Measurements from ENCODE around the gene METTL21A. TPM values are rescaled to one million over a fixed set of nuclear protein-coding genes. Genes with fewer than 3 reads are reported as not detected.
A peak's percentile ranks its signal among the peaks of the same experiment; 100 is the strongest.
"Not testable (repeated sequence)": the region's sequence is repeated elsewhere in the genome, so short reads cannot be mapped to it uniquely, and the experiment has no call there.

The METTL21A gene
- 11.2 TPM for total RNA-seq

DNA sequence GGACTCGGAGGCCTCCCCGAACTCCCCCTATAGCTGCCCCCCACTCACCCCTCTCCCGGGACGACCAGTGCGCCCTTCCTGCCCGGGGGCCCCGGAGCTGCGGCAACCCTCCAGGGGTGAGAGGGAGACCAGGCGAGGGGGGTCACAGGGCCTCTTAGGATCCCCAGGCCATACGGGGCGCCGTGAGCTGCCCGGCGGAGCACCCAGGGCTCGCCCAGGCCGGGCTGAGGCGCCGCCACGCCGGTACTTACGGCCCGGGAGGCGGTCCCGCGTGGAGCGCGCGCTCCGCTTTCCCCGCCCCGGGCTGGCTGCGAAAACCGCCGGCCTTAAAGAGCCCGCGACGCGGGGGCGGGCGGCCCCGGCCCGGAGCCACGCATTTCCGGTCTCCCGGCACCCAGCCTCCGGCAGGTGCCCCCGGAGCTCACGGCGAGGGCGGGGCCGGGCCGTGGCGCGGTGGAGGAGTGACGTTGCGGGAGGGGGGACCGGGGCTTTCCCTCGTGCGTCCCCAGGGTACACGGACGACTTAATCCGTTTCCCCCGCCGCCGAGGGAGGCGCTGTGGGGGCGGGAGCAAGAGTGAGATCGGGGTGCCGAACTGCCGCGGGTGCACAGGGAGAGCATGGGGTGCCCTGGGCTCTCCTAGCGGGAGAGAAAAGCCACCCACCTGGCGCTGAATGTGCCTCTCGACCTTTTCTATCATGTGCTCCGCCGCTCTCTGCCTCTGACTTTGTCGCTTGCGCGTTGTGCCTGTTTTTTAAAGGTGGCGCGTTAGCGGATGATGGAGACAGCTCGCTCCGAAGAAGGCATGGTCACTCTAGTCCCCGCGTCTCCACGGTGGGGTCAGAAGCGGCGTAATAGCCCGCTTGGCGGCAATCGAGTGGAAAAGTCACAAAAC, at the start of gene METTL21A:
METTL21A (minus strand) TSS at position 381 of the 894 bp plus-strand sequence. CDS start 1,019 bp downstream, outside the sequence.
- DNase-seq, result peak; percentile 84

DNA sequence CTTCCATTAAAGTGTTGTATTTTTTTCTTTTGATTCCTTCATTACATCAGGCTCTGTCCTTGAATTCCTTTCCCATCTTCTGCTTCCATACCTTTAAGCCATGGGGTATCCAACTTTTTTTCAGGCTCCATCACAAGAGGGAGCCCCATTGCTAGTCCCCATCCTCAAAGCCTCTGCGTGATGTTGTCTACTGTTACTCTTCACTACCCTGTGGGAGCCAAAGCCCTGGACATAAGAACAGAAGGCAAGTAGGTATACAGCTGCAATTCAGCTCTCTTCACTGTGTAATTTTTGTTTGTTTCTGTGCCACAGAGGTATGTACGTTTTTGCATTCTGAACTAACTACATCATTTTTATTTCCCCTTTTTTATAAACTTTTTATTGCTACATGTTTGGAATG, 49.6 kb upstream of the METTL21A start:
- no peak for DNase-seq

DNA sequence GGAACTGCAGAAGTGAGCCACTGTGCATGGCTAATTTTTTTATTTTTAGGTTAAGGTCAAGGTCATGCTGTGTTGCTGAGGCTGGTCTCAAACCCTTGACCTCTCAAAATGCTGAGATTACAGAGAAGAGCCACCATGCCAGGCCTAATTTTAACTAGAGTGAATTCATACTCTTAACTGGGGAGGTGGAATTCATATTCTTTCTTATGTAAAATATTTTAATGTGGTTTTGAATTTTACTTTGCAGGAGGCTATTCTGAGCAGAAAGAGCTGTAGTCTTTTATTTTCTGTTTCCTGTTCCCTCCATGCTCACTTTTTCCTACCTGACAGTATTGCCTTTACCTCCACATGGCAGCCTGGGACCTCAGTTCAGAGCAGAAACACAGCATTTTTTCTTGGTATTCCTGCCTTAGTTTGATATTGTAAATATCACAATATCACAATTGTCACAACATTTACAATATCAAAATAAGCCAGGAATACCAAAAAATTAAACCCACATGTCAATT, 49.1 kb upstream of the METTL21A start:
- DNase-seq, result no peak

DNA sequence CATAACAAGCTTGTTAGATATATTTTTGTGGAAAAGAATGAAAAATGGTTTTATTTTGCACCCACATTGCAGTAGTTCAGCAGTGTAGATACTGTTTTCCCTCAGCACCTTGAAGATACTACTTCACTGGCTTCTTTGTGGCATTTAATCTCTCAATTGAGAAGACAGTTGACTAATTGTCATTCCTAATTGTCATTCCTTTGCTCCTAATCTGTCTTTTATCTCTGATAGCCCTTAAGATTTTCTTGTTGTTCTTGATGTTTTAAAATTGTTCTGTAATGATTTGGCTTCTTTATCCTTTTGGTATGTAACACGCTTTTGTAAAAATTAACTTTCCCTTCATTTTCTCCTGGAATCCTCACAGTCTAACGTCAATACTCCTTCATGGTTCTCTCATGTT, 48.2 kb upstream of the METTL21A start:
- DNase-seq, result no peak

DNA sequence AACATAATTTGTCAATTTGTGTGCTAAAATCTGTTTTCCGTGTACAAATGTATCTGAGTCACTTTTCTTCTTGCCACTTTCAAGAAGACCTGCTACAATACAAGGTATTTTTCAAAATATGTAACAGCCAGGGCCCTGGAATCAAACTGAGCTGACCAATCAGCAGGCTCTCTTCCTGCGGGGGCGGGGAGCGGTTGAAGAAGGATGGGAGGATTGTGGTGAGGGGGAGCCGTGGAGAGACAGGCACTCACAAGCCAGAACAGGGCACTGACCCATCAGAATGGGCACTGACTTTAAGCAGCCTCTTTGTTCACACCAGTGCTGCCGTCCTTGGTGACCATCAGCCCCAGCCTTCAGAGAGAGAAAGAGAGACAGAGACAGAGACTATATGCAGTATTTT, 45.7 kb upstream of the METTL21A start:
- DNase-seq, result peak; percentile 4

DNA sequence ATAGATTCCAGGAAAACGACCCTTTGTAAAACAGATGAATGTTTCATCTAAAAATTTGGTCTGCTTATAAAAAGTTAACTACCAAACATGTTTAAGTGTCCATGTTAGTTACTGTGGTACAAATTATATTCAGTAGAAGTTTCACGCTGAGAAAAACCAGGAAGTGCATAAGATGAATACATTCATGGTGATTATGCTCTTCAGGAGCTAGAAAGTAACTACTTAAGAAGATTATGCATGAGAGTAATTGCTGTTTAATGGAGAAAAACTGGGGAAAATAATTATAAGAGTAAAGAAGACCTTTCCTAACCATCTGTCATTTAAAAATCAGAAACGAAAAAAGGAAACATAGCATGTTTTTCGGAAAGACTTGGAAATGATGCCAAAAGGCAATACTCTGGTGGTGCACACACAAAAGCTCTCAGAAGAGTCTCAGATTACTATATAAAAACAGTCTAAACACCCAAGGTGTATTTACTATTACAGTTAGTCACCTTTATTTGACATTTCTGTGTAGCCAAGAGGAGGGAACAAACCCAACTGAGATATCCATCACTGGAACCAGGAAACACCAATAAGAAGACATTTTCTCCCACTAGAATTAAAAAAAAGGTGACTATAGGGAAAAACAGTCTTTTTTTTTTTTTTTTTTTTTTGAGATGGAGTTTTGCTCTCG, 38.8 kb upstream of the METTL21A start:
- no peak for DNase-seq

DNA sequence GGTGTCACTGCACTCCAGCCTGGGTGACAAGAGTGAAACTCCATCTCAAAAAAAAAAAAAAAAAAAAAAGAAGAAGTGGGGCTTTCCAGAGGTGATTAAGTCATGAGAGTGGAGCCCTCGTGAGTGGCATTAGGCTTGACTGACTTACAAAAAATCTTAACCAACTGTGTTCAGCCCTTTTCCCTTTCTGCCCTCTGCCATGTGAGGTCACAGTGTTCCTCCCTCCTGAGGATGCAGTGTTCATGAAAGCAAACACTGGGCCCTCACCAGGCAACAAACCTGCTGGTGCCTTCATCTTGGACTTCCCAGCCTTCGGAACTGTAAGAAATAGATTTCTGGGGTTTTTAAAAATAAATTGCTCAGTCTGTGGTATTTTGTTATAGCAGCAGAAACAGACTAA, 37.0 kb upstream of the METTL21A start:
- no peak for DNase-seq

DNA sequence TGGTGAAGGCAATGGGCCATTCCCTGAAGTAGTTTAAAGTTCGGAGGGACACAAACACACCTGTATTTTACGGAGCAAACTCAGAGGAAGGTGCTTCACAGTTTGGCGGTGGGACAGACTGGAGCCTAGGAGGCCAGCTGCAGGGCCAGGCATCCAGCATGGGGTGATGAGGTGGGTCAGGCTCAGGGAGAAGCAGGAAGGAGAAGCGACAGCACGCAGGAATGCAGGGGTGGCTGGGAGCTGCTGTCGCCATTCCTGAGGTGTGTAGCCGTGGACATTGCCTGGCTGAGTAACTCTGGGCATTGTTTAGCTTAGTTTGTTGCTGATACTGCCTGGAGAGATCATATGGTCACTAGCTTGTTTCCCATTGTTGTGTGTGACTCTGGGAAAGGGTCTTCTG, 35.8 kb upstream of the METTL21A start:
- no peak for DNase-seq

DNA sequence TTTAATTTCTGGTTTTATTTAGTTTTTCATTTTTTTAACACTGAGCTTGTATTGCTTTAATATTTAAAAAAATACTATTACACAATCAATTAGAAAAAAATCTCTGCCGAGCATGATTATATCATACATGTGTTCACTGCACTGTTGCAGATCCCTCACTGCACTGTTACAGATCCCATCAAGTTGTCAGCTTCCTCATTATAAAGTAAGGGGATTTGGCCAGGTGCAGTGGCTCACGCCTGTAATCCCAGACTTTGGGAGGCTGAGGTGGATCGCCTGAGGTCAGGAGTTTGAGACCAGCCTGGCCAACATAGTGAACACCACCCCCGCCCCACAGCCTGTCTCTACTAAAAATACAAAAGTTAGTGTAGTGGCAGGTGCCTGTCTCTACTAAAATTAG, 33.0 kb upstream of the METTL21A start:
- DNase-seq, result no peak

DNA sequence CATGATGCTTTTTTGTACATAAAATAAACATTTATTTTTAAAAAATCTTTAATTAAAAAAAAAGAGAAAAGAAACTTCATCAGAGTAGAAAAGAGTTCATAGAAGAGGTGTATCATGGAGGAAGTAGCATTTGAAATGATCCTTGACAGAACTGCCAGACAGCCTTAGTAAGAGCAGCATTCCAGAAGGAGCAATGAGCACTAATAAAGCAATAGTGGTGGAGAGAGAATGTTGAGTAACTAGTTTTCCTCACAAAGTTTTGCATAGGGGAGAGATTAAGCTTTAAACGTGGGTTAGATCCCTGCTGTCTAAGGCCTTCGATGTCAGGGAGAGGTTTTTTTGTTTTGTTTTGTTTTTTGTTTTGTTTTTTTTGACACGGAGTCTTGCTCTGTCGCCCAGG, 29.8 kb upstream of the METTL21A start:
- DNase-seq, result no peak

DNA sequence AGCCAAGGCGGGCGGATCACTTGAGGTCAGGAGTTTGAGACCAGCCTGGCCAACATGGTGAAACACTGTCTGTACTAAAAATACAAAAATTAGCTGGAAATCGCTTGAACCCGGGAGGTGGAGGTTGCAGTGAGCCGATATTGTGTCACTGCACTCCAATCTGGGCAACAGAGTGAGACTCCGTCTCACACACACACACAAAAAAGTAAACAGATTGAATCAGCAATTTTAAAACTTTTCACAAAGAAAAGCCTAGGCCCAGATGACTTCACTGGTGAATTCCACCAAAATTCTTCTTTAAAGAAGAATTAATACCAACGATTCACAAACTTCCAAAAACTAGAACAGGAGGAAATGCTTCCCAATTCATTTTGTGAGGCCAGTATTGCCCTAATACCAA, 21.4 kb upstream of the METTL21A start:
- DNase-seq, result not testable (repeated sequence)

DNA sequence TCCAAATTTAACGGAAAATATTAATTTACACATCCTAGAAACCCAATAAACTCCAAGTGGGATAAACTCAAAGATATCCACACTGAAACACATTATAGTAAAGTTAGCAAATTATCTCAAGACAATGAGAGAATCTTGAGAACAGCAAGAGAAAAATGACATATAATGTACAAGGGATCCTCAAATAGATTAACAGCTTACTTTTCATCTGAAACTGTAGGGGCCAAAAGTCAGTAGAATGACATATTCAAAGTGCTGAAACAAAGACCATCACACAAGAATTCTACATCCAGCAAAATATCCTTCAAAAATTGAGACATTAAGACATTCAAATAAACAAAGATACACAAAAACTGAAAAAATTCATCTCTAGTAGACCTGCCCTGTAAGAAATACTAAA, 18.7 kb upstream of the METTL21A start:
- DNase-seq, result no peak

DNA sequence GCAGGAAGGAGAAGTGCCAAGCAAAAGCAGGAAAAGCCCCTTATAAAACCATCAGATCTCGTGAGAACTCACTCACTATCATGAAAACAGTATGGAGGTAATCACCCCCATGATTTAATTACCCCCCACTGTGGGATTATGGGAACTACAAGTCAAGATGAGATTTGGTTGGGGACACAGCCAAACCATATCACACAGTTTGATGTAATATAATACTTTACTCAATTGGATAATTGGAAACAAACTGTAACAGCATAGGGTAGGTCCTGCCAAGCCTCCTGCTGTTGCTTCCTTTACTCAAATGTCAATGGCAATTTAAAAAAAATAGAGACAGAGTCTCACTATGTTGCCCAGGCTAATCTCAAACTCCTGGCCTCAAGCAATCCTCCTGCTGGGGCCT, 15.5 kb upstream of the METTL21A start:
- no peak for DNase-seq

DNA sequence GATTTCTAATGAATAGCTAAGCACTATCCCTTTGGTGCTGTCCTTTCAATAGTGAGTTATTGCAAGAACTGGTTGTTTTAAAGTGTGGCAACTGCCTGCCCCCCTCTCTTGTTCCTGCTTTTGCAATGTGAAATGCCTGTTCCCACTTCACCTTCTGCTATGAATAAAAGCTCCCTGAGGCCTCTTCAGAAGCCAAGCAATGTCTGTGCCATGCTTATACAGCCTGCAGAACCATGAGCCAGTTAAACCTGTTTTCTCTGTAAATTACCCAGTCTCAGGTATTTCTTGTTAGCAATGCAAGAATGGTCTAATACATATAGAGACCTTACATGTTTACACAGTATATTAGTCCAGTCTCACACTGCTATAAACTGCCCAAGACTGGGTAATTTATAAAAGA, 15.0 kb upstream of the METTL21A start:
- no peak for DNase-seq

DNA sequence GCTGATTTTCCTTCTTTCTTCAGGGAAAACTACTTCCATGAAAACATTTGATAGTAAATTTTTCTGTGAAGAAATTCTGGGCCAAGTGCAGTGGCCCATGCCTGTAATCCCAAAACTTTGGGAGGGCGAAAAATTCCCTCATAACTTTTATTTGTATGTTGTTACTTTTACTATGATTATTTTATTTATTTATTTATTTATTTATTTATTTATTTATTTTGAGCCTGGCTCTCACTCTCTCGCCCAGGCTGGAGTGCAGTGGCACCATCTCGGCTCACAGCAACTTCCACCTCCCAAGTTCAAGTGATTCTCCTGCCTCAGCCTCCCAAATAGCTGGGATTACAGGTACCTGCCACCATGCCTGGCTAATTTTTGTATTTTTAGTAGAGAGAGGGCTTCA, 14.1 kb upstream of the METTL21A start:
- not testable (repeated sequence) for DNase-seq

DNA sequence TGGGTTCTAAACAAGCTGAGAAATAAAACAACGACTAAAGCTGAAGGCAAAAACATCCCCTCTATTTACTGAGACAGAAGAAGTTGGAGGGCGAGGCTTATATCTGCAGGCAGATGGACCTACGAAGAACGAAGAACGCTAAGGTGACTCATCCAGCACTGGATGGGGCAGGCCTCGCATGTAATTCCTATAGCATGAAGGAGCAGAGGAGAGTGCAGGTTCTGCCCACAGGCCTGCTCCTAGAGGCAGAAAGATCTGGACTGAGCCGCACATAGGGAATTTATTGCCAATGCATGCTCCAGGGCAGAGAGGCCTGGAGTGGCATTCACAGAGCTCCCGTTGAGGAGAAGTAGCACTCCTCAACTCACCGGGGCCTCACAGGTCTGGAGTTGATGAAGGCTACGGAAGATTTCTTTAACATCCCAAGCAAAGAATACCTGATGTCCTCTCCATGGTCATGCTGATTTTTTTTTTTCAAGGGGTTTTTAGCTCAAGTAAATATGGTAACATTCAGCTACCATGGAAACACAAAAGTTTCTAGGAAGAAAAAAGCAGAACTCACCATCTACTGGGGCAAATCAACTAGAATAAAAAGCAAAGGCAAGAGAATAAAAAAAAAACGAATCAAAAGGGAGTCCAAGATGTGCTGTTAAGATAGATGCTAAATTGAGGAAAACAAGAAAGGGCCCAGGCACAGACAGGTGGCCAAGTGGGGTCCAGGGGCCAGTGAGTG, 10.4 kb upstream of the METTL21A start:
- no peak for DNase-seq

DNA sequence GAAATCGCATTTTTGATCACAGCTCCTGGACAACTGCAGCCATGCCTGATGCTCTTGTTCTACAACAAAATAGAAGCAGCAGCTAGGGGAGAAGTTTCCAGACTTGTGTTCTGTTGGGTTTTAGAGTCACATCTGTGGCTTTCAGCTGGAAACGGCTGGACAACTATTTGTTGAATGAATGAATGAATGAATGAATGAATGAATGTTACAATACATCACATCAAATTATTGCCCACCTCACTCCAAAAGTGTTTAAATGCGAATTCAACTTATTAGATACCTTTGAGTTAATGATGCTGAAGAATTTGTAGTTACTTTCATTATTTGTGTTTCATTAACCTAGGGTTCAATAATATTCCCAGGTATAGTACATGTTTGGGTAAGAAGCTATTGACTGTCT, 8.5 kb upstream of the METTL21A start:
- no peak for DNase-seq

DNA sequence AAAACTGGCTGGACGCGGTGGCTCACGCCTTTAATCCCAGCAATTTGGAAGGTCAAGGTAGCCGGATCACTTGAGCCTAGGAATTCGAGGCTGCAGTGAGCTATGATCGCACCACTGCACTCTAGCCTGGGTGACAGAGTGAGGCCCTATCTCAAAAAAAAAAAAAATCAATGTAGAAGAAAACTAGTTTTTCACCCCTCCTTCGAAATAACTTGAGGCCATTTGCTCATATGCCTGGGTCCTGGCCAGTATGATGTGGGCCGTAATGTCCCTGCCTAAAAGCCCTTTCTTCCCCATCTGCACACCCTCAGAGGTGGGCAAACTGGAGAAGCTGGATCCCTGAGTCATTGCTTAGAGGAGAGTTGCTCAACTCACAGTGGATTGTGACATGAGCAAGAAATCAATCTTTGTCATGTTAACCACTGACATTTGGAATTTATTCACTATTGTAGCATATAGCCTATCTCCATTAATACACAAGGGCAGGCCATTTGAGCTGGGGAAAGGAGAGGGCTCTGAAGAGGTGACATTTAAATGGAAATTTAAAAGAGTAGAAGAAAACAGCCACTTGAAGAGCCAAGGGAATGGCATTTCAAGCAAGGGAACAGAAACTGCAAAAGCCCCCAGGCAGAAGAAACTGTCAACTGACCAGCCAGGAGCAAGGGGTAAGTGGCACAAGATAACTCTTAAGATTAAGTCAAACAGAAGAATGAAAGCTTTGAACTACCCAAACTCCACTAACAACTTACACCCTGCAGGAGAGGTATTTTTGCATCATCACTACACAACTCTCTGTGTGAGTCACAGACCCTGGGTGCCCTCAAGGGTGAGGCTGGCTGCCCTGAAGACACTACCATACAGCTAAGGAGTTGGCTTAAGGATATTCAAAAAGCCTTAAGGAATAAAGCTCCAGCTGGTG, 7.6 kb upstream of the METTL21A start:
- no peak for DNase-seq

DNA sequence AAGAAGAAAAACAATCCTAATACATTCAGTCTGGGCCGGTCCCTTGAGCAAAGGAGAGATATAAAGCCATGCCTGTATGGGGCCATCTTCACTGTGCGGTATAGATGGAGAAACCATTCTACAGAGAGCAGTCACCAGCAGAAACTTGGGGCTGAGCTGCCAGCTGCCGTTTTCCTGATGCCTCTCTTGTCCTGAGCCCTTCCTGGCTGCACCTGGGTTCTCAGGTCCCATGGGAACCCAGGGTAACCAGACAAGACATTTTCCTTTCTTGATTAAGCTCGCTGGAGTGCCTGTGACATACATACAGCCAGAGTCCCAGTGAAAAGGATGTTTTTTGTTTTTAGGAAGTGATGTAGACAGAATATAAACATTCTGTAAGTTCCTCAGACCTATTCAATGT, 5.3 kb upstream of the METTL21A start:
- DNase-seq, result no peak

DNA sequence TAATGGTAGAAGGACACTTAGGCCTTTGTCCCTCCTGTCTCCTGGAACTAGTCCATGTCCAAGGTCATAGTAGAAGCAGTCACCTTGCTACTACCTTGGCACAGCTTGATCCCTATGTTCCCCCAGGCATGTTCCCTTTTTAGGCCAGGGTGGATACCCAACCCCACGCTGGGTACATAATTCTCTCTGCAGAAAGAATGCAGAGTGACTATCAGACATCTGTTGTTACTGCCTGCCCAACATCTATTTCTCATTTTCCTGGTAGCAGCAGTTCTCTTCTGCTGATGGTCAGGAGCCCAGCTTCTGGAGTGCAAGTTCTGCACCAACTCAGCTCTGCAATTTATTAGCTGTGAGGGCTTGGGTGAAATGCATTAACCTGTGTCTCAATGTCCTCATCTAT, 4.4 kb upstream of the METTL21A start:
- DNase-seq, result no peak

DNA sequence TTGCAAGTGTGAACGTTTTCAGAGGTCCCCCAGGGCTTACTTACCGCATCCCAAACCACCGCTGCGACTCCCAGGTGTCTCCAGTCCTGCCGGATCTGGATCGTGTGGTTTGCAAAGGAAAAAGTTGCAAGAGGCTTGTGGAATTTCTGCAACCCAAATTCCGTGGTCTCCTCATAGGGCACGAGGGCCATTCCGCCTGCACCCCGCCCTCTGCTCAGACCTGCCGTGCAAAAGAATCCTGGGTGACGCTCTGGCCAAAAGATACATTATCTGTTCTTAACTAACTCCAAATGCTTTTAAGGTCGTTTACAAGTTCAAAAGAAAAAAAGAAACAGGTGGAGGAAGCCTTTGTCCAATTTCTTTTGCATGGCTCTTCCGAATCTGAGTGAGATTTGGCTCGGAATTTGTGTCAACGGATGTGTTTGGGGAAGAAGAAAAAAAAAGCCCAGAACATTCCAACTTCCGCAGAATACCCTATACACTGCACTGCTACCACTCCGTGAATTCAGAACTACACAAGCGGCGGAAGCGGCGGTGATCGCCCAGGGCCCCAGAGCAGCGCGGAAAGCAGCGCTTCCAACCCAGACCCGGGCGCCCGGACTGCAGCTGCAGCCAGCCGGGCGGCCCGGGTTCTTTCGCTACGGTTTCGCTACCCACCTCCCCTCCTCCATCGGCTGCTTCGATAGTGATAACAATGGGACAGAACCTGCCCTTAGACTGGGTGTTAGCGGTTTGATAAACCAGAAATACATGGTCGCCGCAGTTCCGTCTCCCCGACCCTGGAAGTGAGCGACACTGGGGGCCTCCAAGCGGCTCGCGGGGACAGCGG, 795 bp downstream of the METTL21A start:
- peak; percentile 71 for DNase-seq

All from occipital lobe (tissue), 2 donors.